GM12878 (cell line): Measurements from ENCODE around the gene AGBL4.

Experiments
- CREB1 ChIP-seq: IDR thresholded peaks from 2 replicates; pipeline ENCODE4 v1.6.1; 2012; ENCODE audit warnings: low read depth, mild to moderate bottlenecking, inconsistent platforms
- CTCF ChIP-seq, 3 experiments: IDR thresholded peaks in 2 of 3; conservative IDR thresholded peaks in 1 of 3; 2 replicates each; pipeline ENCODE4 v1.5.1; 2011; ENCODE audit warnings: low read depth in 3 of 3, low read length in 3 of 3, mild to moderate bottlenecking in 3 of 3, control low read depth in 2 of 3, moderate library complexity in 2 of 3, inconsistent platforms in 1 of 3, mixed read lengths in 1 of 3; ENCODE audit not compliant: control insufficient read depth in 2 of 3, insufficient read depth in 1 of 3; ENCODE audit errors: extremely low read depth in 1 of 3
- EGR1 ChIP-seq, 2 experiments: IDR thresholded peaks; 1 replicate in 1 of 2; 2 replicates in 1 of 2; pipeline ENCODE4 v1.6.1; 2011 to 2012; ENCODE audit warnings: low read depth in 2 of 2, low read length in 2 of 2, borderline replicate concordance in 1 of 2, mild to moderate bottlenecking in 1 of 2, moderate library complexity in 1 of 2
- FOXM1 ChIP-seq: IDR thresholded peaks from 2 replicates; pipeline ENCODE4 v1.6.1; 2012; ENCODE audit warnings: low read depth, mild to moderate bottlenecking, inconsistent platforms, low read length, moderate library complexity
- JUND ChIP-seq: IDR thresholded peaks from 2 replicates; pipeline ENCODE4 v1.6.1; 2012; ENCODE audit warnings: low read depth, mild to moderate bottlenecking, low read length, improper control_type of control experiment, moderate library complexity
- NR2C2 ChIP-seq: IDR thresholded peaks from 2 replicates; pipeline ENCODE4 v1.6.1; 2011; ENCODE audit warnings: borderline replicate concordance, low read depth; ENCODE audit not compliant: control insufficient read depth, insufficient read length
- POLR2A ChIP-seq: IDR thresholded peaks from 2 replicates; pipeline ENCODE4 v1.6.1; 2011; ENCODE audit warnings: low read depth, mild to moderate bottlenecking, low read length
- POLR2AphosphoS5 ChIP-seq: IDR thresholded peaks from 2 replicates; pipeline ENCODE4 v1.6.1; 2011; ENCODE audit warnings: mild to moderate bottlenecking, low read length, inconsistent platforms
- RUNX3 ChIP-seq: IDR thresholded peaks from 2 replicates; pipeline ENCODE4 v1.6.1; 2012; ENCODE audit warnings: low read length, inconsistent platforms
- SP1 ChIP-seq: IDR thresholded peaks from one replicate; pipeline ENCODE4 v1.6.1; 2011; ENCODE audit warnings: low read depth, low read length
- TARDBP ChIP-seq: IDR thresholded peaks from 2 replicates; pipeline ENCODE4 v1.6.1; 2016; ENCODE audit warnings: borderline replicate concordance
- TF ChIP-seq, protein P1 (sequence below): IDR thresholded peaks from 2 replicates; pipeline ENCODE4 v1.6.1; 2012; ENCODE audit warnings: mild to moderate bottlenecking, low read depth, low read length

GRCh38 chr1:48674641-48675040 lies 1349.1 kb downstream of the AGBL4 start:
- TF ChIP-seq TARDBP (no peak), NR2C2 (no peak), RUNX3 (no peak), EGR1 (IDR thresholded peaks at IDR 0.05; ENCODE audit: borderline replicate concordance in 1 of 2, low read depth in 2 of 2, low read length in 2 of 2) (no peak), CTCF (IDR thresholded peaks at IDR 0.05 in 2 of 3, conservative IDR thresholded peaks at IDR 0.05 in 1 of 3; ENCODE audit: control insufficient read depth in 2 of 3, extremely low read depth in 1 of 3, insufficient read depth in 1 of 3, low read depth in 3 of 3, low read length in 3 of 3) (no peak), POLR2A (no peak), POLR2AphosphoS5 (no peak), SP1 (no peak), JUND (no peak), FOXM1 (no peak), CREB1 (no peak)
- TF ChIP-seq, protein P1, sequence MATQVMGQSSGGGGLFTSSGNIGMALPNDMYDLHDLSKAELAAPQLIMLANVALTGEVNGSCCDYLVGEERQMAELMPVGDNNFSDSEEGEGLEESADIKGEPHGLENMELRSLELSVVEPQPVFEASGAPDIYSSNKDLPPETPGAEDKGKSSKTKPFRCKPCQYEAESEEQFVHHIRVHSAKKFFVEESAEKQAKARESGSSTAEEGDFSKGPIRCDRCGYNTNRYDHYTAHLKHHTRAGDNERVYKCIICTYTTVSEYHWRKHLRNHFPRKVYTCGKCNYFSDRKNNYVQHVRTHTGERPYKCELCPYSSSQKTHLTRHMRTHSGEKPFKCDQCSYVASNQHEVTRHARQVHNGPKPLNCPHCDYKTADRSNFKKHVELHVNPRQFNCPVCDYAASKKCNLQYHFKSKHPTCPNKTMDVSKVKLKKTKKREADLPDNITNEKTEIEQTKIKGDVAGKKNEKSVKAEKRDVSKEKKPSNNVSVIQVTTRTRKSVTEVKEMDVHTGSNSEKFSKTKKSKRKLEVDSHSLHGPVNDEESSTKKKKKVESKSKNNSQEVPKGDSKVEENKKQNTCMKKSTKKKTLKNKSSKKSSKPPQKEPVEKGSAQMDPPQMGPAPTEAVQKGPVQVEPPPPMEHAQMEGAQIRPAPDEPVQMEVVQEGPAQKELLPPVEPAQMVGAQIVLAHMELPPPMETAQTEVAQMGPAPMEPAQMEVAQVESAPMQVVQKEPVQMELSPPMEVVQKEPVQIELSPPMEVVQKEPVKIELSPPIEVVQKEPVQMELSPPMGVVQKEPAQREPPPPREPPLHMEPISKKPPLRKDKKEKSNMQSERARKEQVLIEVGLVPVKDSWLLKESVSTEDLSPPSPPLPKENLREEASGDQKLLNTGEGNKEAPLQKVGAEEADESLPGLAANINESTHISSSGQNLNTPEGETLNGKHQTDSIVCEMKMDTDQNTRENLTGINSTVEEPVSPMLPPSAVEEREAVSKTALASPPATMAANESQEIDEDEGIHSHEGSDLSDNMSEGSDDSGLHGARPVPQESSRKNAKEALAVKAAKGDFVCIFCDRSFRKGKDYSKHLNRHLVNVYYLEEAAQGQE: no peak
